Left cardiac atrium (tissue), 4 donors: ENCODE data around the gene UNC13B. TPM values are rescaled to one million over a fixed set of nuclear protein-coding genes. Genes with fewer than 3 reads are reported as not detected.
A peak's percentile ranks its signal among the peaks of the same experiment; 100 is the strongest.

ENCODE experiments used
- ATAC-seq, 2 donors: fragments of 200-7000 bp; cut with Tn5 transposase; one replicate each; pipeline ENCODE4 v1.9.1; 2020; ENCODE audit warnings: mild to moderate bottlenecking in 2 of 2, moderate library complexity in 2 of 2
- DNase-seq: peaks from one replicate; pipeline ENCODE4 v3.0.0-alpha.2; 2020
- intact Hi-C, 2 donors: fragments of 100-400 bp; cut with DNase I; formaldehyde crosslinking; loops; one replicate each; pipeline versions ENCODE4 v1.14.1 to v1.15.1; 2022 to 2023
- total RNA-seq, 2 donors: library from RNA; stranded (reverse); fragmentation: NEBNext Ultra II Directional; extraction: Animal tissue kit (Norgen Biotek cat#: 25700); gene quantifications; one replicate each; pipeline ENCODE4 v1.2.1, GENCODE V29; 2021
- donor health status: DM: no; HTN: yes; CAD: no.
- donor health status: DM: no; HTN: yes; CAD: no; lungs with severe emphysema.
- donor health status: DM: yes; HTN: yes; CAD: no.
- donor health status: Dilated cardiomyopathy.

Gene UNC13B
- total RNA-seq, 2 donors from 2014 or later, result 17.8 to 23.0 TPM

GRCh38 chr9:35295369-35296036, 133.7 kb downstream of the UNC13B start:
- DNase-seq (no peak), ATAC-seq (no peak)
- intact Hi-C loops, result no loop called here

GRCh38 chr9:35303567-35303966, 141.8 kb downstream of the UNC13B start:
- ATAC-seq (no peak), DNase-seq (no peak)
- intact Hi-C loops, result no loop called here

- intact Hi-C loops, result no loop called here
- DNase-seq, result no peak
- ATAC-seq, result no peak
Observed at GRCh38 chr9:35306283-35306682, 144.5 kb downstream of the UNC13B start.

GRCh38 chr9:35308316-35308715, 146.5 kb downstream of the UNC13B start:
- ATAC-seq (no peak), DNase-seq (no peak)
- intact Hi-C loops, result no loop called here

- intact Hi-C loops, result loop anchor here in 1 of 2 donors (2.0 kb wide), 1 partner anchor 165 kb away; no protein-coding TSS in a partner anchor
- peak; percentile 86 to 92 for ATAC-seq
- peak; percentile 38 for DNase-seq
Observed at GRCh38 chr9:35311891-35312639, 150.3 kb downstream of the UNC13B start.

GRCh38 chr9:35313460-35313859, 151.7 kb downstream of the UNC13B start:
- intact Hi-C loops, result no loop called here
- ATAC-seq, result no peak
- DNase-seq, result no peak

GRCh38 chr9:35313916-35314315, 152.1 kb downstream of the UNC13B start:
- intact Hi-C loops, result no loop called here
- ATAC-seq, result no peak
- DNase-seq, result no peak

- DNase-seq (peak; percentile 23), ATAC-seq (no peak)
- intact Hi-C loops, result no loop called here
Observed at GRCh38 chr9:35318741-35319140, 156.9 kb downstream of the UNC13B start.

- no peak for ATAC-seq
- intact Hi-C loops, result no loop called here
Observed at GRCh38 chr9:35322075-35322885, 160.5 kb downstream of the UNC13B start.

GRCh38 chr9:35324966-35325365, 163.2 kb downstream of the UNC13B start:
- intact Hi-C loops, result no loop called here
- DNase-seq, result no peak
- no peak for ATAC-seq

More at GRCh38 chr9:35322075-35322885, 160.5 kb downstream of the UNC13B start:
- no peak for DNase-seq

GRCh38 chr9:35333551-35333950, 171.7 kb downstream of the UNC13B start:
- intact Hi-C loops, result no loop called here
- ATAC-seq (peak in 1 of 2 donors; percentile 37), DNase-seq (no peak)

- ATAC-seq, result no peak
- intact Hi-C loops, result no loop called here
- no peak for DNase-seq
Observed at GRCh38 chr9:35335164-35335563, 173.4 kb downstream of the UNC13B start.

GRCh38 chr9:35338086-35338485, 176.3 kb downstream of the UNC13B start:
- ATAC-seq (no peak), DNase-seq (no peak)
- intact Hi-C loops, result no loop called here

GRCh38 chr9:35338561-35339274, 176.9 kb downstream of the UNC13B start:
- DNase-seq, result no peak
- intact Hi-C loops, result no loop called here
- no peak for ATAC-seq

- ATAC-seq (no peak), DNase-seq (no peak)
- intact Hi-C loops, result no loop called here
Observed at GRCh38 chr9:35340046-35340445, 178.2 kb downstream of the UNC13B start.

GRCh38 chr9:35341021-35341420, 179.2 kb downstream of the UNC13B start:
- no peak for DNase-seq
- ATAC-seq, result peak in 1 of 2 donors; percentile 4
- intact Hi-C loops, result no loop called here

- peak; percentile 96 to 99 for ATAC-seq
- DNase-seq, result peak; percentile 70
- intact Hi-C loops, result no loop called here
Observed at GRCh38 chr9:35341585-35341984, 179.8 kb downstream of the UNC13B start.

GRCh38 chr9:35342221-35342958, 180.6 kb downstream of the UNC13B start:
- ATAC-seq (peak in 1 of 2 donors; percentile 36), DNase-seq (no peak)
- intact Hi-C loops, result no loop called here

GRCh38 chr9:35348109-35348508, 186.3 kb downstream of the UNC13B start:
- DNase-seq (peak; percentile 30), ATAC-seq (peak; percentile 23 to 33)
- intact Hi-C loops, result no loop called here
